ENCODE results near the gene SRSF3.

SRSF3 gene

DNA sequence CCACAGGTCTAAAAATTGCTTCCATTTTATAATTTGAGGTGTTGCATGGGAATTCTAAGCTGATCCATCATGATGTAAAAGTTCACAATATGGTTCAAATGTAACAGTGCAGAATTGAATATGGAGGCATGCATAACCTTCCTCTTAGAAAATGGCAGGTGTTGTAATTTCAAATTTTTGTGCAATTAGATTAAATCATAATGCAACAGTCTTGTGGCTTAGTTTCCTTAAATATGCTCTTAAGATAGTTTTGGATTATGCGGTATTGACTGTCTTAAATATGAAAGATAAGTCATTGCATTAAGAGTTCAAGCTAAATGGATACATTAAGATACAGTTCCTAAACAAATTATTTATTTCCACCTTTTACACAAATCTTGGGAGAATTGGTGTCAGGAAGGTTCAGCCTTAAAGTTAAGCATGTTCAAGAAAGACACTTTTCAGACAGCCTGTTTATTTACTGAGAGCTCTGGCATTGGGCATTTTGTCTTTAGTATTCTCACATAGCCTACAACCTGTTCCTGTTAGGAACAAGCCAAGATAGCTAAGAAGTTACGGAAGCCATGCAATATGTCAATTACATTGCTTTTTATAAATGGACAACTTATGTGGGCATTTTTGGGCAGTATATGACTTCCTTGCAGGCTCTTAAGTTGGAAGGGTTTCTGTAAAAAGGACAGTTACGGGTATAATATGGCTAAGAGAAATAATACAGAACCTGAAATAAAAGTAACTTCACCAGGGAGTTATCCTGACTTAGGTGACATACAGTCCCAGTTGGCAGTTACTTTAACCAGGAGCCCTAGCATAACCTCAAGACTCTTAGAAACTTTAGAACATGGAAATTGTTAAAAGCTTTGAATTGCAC lies 9.3 kb downstream of the SRSF3 start:
- no peaks in the 10 kb centered on the region for H3K9me3 ChIP-seq (ENCODE audit: insufficient read depth, low read length)
- H4K20me1 ChIP-seq (ENCODE audit: low read depth, low read length), result peaks cover 84% of the 10 kb centered on the region
- no peak overlapping the region for H3K9ac ChIP-seq (ENCODE audit: low read length)
- no peaks in the 10 kb centered on the region for H3K27me3 ChIP-seq (ENCODE audit: low read length)
- peaks cover 99% of the 10 kb centered on the region for H3F3A ChIP-seq (ENCODE audit: insufficient read depth)
- H3K4me3 ChIP-seq (ENCODE audit: insufficient read depth, low read length, poor library complexity, severe bottlenecking), result no peak overlapping the region
- H3K79me2 ChIP-seq (ENCODE audit: insufficient read depth, low read length), result peaks cover 77% of the 10 kb centered on the region
- no peak for TF ChIP-seq EZH2phosphoT487 (conservative IDR thresholded peaks at IDR 0.05; ENCODE audit: low read length)
- TF ChIP-seq, protein P1, sequence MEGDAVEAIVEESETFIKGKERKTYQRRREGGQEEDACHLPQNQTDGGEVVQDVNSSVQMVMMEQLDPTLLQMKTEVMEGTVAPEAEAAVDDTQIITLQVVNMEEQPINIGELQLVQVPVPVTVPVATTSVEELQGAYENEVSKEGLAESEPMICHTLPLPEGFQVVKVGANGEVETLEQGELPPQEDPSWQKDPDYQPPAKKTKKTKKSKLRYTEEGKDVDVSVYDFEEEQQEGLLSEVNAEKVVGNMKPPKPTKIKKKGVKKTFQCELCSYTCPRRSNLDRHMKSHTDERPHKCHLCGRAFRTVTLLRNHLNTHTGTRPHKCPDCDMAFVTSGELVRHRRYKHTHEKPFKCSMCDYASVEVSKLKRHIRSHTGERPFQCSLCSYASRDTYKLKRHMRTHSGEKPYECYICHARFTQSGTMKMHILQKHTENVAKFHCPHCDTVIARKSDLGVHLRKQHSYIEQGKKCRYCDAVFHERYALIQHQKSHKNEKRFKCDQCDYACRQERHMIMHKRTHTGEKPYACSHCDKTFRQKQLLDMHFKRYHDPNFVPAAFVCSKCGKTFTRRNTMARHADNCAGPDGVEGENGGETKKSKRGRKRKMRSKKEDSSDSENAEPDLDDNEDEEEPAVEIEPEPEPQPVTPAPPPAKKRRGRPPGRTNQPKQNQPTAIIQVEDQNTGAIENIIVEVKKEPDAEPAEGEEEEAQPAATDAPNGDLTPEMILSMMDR (IDR thresholded peaks at IDR 0.05; ENCODE audit: insufficient read depth, low read length, poor library complexity, severe bottlenecking), result no peak
- no peak overlapping the region for H3K27ac ChIP-seq (ENCODE audit: low read depth, low read length)
- H3K36me3 ChIP-seq (ENCODE audit: low read length), result peaks cover 89% of the 10 kb centered on the region
- no peak overlapping the region for H3K4me2 ChIP-seq (ENCODE audit: low read depth, low read length, poor library complexity, severe bottlenecking)
- no peak overlapping the region for H2AFZ ChIP-seq (ENCODE audit: low read depth, low read length, severe bottlenecking)
- no peaks in the 10 kb centered on the region for H3K9me2 ChIP-seq (replicated peaks; ENCODE audit: insufficient read depth, low read length)

DNA sequence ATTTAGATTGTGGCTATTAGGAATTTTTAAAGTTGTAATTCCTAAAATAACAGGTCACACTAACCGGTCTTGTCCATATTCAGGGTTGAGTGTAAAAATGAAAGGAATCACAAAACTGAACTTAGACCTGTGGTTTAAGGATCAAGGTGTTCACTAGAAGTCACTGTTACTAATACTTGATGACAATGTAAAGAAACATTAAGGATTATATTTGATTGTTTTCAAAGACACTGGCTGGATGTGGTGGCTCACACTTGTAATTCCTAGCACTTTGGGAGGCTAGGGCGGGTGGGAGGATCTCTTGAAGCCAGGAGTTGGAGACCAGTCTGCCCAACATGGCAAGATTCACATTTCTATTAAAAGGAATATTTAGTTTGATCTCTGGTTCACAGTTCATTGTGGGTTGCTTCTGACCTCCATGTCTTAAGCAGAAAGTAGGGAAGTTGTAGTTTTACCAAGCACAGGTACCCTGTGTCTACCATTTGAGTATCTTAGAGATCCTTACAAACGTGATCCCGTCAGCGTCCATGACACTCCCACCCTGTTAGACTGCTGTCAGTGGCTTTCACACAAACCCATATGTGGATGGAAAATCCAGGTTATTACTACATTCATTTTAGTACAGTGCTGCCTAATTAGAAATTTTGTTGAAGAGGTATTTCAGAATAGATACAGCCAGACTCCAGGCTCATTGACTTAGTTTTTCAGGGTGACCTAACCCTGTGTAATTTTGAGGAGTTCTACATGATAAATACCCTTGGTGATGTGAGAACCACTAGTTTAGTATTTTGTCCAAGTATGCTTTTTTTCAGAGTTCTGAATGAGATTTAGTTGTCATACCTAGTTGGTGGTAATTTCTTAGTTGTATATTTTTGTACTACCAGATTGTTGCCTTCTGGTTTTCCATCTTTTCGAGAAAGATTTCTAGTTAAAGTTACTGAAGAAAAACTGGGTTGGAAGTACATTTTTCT lies 10.2 kb downstream of the SRSF3 start:
- no peak overlapping the region for H3K4me2 ChIP-seq (ENCODE audit: low read depth, low read length, poor library complexity, severe bottlenecking)
- no peak for TF ChIP-seq EZH2phosphoT487 (conservative IDR thresholded peaks at IDR 0.05; ENCODE audit: low read length)
- TF ChIP-seq, protein P1 (IDR thresholded peaks at IDR 0.05; ENCODE audit: insufficient read depth, low read length, poor library complexity, severe bottlenecking), result no peak
- no peaks in the 10 kb centered on the region for H3K9me2 ChIP-seq (replicated peaks; ENCODE audit: insufficient read depth, low read length)
- peaks cover 99% of the 10 kb centered on the region for H3F3A ChIP-seq (ENCODE audit: insufficient read depth)
- peaks cover 68% of the 10 kb centered on the region for H3K79me2 ChIP-seq (ENCODE audit: insufficient read depth, low read length)
- H3K27me3 ChIP-seq (ENCODE audit: low read length), result no peaks in the 10 kb centered on the region
- no peak overlapping the region for H3K27ac ChIP-seq (ENCODE audit: low read depth, low read length)
- H3K9ac ChIP-seq (ENCODE audit: low read length), result no peak overlapping the region
- peaks cover 79% of the 10 kb centered on the region for H3K36me3 ChIP-seq (ENCODE audit: low read length)
- H3K9me3 ChIP-seq (ENCODE audit: insufficient read depth, low read length), result no peaks in the 10 kb centered on the region
- peaks cover 75% of the 10 kb centered on the region for H4K20me1 ChIP-seq (ENCODE audit: low read depth, low read length)
- H2AFZ ChIP-seq (ENCODE audit: low read depth, low read length, severe bottlenecking), result no peak overlapping the region
- H3K4me3 ChIP-seq (ENCODE audit: insufficient read depth, low read length, poor library complexity, severe bottlenecking), result no peak overlapping the region

DNA sequence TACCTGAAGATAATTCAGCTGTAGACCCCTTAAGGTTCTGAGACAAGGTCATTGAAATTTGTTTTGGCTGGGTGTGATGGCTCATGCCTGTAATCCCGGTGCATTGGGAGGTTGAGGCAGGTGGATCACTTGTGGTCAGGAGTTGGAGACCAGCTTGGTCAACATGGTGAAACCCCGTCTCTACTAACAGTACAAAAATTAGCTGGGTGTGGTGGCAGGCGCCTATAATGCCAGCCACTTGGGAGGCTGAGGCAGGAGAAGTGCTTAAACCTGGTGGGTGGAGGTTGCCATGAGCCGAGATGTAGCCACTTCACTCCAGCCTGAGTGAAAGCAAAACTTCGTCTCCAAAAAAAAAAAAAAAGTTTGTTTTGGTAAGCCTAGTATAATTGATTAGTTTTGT lies 11.0 kb downstream of the SRSF3 start:
- peaks cover 99% of the 10 kb centered on the region for H3F3A ChIP-seq (ENCODE audit: insufficient read depth)
- peaks cover 61% of the 10 kb centered on the region for H3K79me2 ChIP-seq (ENCODE audit: insufficient read depth, low read length)
- H3K9me3 ChIP-seq (ENCODE audit: insufficient read depth, low read length), result no peaks in the 10 kb centered on the region
- no peak overlapping the region for H3K9ac ChIP-seq (ENCODE audit: low read length)
- H2AFZ ChIP-seq (ENCODE audit: low read depth, low read length, severe bottlenecking), result no peak overlapping the region
- H4K20me1 ChIP-seq (ENCODE audit: low read depth, low read length), result peaks cover 67% of the 10 kb centered on the region
- no peak overlapping the region for H3K4me2 ChIP-seq (ENCODE audit: low read depth, low read length, poor library complexity, severe bottlenecking)
- no peaks in the 10 kb centered on the region for H3K9me2 ChIP-seq (replicated peaks; ENCODE audit: insufficient read depth, low read length)
- H3K27me3 ChIP-seq (ENCODE audit: low read length), result no peaks in the 10 kb centered on the region
- TF ChIP-seq, protein P1 (IDR thresholded peaks at IDR 0.05; ENCODE audit: insufficient read depth, low read length, poor library complexity, severe bottlenecking), result no peak
- no peak for TF ChIP-seq EZH2phosphoT487 (conservative IDR thresholded peaks at IDR 0.05; ENCODE audit: low read length)
- no peak overlapping the region for H3K27ac ChIP-seq (ENCODE audit: low read depth, low read length)
- peaks cover 72% of the 10 kb centered on the region for H3K36me3 ChIP-seq (ENCODE audit: low read length)
- H3K4me3 ChIP-seq (ENCODE audit: insufficient read depth, low read length, poor library complexity, severe bottlenecking), result no peak overlapping the region

Measured in SU-DHL-6 (cell line).